Calu3 (cell line): ENCODE data around the gene HNRNPA0. TPM values are rescaled to one million over a fixed set of nuclear protein-coding genes. Genes with fewer than 3 reads are reported as not detected.

Source experiments
- BruUV-seq: library from RNA; stranded (reverse); fragments of 400-500 nt; replicated peaks from 2 replicates; lab custom pipeline; 2021; lab: Mats Ljungman, UMichigan
- CTCF ChIA-PET: fragments of 300-600 bp; sonication (Branson Sonifier 250); formaldehyde crosslinking; loops from one replicate; lab custom pipeline; 2022; ENCODE audit warnings: antibody characterized with exemption; lab: Charles Lee
- DNase-seq: peaks from one replicate; pipeline ENCODE4 v3.0.0; 2022
- H3K27ac Mint-ChIP-seq: one replicate; pipeline ENCODE4 v1.8.0; 2022; ENCODE audit warnings: mixed read lengths; ENCODE audit not compliant: unreplicated experiment
- H3K27me3 Mint-ChIP-seq: one replicate; pipeline ENCODE4 v1.8.0; 2022; ENCODE audit warnings: mixed read lengths; ENCODE audit not compliant: unreplicated experiment
- H3K36me3 Mint-ChIP-seq: one replicate; pipeline ENCODE4 v1.8.0; 2022; ENCODE audit warnings: mild to moderate bottlenecking, moderate library complexity, mixed read lengths; ENCODE audit not compliant: insufficient read depth, unreplicated experiment
- H3K4me1 Mint-ChIP-seq: one replicate; pipeline ENCODE4 v1.8.0; 2022; ENCODE audit warnings: mild to moderate bottlenecking, low read depth, mixed read lengths; ENCODE audit not compliant: unreplicated experiment
- H3K4me3 Mint-ChIP-seq: one replicate; pipeline ENCODE4 v1.8.0; 2022; ENCODE audit warnings: mild to moderate bottlenecking, low read depth, moderate library complexity, mixed read lengths; ENCODE audit not compliant: unreplicated experiment
- H3K9me3 Mint-ChIP-seq: one replicate; pipeline ENCODE4 v1.8.0; 2022; ENCODE audit warnings: low read depth, mixed read lengths; ENCODE audit not compliant: unreplicated experiment
- CTCF ChIP-seq: fragments of 200-600 bp; IDR thresholded peaks from one replicate; pipeline ENCODE4 v1.8.0; 2022; ENCODE audit warnings: antibody characterized with exemption; ENCODE audit not compliant: unreplicated experiment
- intact Hi-C: fragments of 100-400 bp; cut with micrococcal nuclease; formaldehyde crosslinking; loops from one replicate; pipeline ENCODE4 v1.10.0; 2022; ENCODE audit not compliant: unreplicated experiment
- total RNA-seq: library from RNA; stranded (reverse); gene quantifications from 2 replicates; pipeline ENCODE4 v1.2.3, GENCODE V29; 2022

Gene HNRNPA0
- total RNA-seq, 1 experiment from 2014 or later: 42.3 TPM

GRCh38 chr5:137715456-137715855, 38.7 kb downstream of the HNRNPA0 start:
- BruUV-seq: no TSS peak
- peaks cover 3% of the 10 kb centered on the region for H3K9me3 Mint-ChIP-seq
- H3K4me3 Mint-ChIP-seq: no peak overlapping the region
- H3K27me3 Mint-ChIP-seq: no peaks in the 10 kb centered on the region
- intact Hi-C loops: no loop called here
- TF ChIP-seq CTCF: no peak
- peaks cover 33% of the 10 kb centered on the region for H3K4me1 Mint-ChIP-seq
- CTCF ChIA-PET: no interaction called here
- H3K36me3 Mint-ChIP-seq: peaks cover 6% of the 10 kb centered on the region
- no peak for DNase-seq
- no peak overlapping the region for H3K27ac Mint-ChIP-seq

GRCh38 chr5:137714946-137715345, 39.2 kb downstream of the HNRNPA0 start:
- TF ChIP-seq CTCF: no peak
- CTCF ChIA-PET: no interaction called here
- Mint-ChIP-seq H3K27me3 (no peaks in the 10 kb centered on the region), H3K36me3 (peaks cover 4% of the 10 kb centered on the region), H3K4me1 (peaks cover 30% of the 10 kb centered on the region), H3K9me3 (peaks cover 3% of the 10 kb centered on the region), H3K4me3 (no peak overlapping the region), H3K27ac (no peak overlapping the region)
- intact Hi-C loops: no loop called here
- no TSS peak for BruUV-seq
- DNase-seq: no peak

DNA sequence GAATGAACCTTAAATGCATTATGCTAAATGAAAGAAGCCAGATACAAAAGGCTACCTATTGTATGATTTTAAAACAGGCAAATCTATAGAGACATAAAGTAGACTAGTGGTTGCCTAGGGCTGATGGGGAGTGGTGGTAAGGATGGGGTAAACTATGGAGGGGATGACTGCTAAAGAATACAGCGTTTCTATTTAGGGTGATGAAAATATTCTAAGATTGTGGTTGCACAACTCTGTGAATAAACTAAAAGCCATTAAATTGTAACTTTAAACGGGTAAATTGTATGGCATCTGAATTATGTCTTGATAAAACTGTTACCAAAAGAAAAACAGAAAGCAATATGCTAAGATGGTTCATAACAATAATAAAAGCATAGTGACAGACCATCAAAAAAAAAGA, 39.7 kb downstream of the HNRNPA0 start:
- no TSS peak for BruUV-seq
- DNase-seq: no peak
- no peak for TF ChIP-seq CTCF
- no peak overlapping the region for H3K27ac Mint-ChIP-seq
- CTCF ChIA-PET: no interaction called here
- no peaks in the 10 kb centered on the region for H3K36me3 Mint-ChIP-seq
- intact Hi-C loops: no loop called here
- H3K9me3 Mint-ChIP-seq: peaks cover 3% of the 10 kb centered on the region
- H3K4me3 Mint-ChIP-seq: no peak overlapping the region
- H3K4me1 Mint-ChIP-seq: peaks cover 25% of the 10 kb centered on the region
- no peaks in the 10 kb centered on the region for H3K27me3 Mint-ChIP-seq

GRCh38 chr5:137712139-137712667, 42.0 kb downstream of the HNRNPA0 start:
- no peaks in the 10 kb centered on the region for H3K27me3 Mint-ChIP-seq
- peaks cover 9% of the 10 kb centered on the region for H3K4me1 Mint-ChIP-seq
- H3K36me3 Mint-ChIP-seq: no peaks in the 10 kb centered on the region
- no TSS peak for BruUV-seq
- H3K27ac Mint-ChIP-seq: no peak overlapping the region
- intact Hi-C loops: no loop called here
- TF ChIP-seq CTCF: no peak
- no peak overlapping the region for H3K4me3 Mint-ChIP-seq
- CTCF ChIA-PET: interaction anchor here (0.7 kb wide), 1 partner anchor 38 kb away, joined by 5 read pairs; no protein-coding TSS in a partner anchor
- peaks cover 3% of the 10 kb centered on the region for H3K9me3 Mint-ChIP-seq
- DNase-seq: no peak
